ENCODE results near the gene FAM135A.
A peak's percentile ranks its signal among the peaks of the same experiment; 100 is the strongest.

FAM135A gene

DNA sequence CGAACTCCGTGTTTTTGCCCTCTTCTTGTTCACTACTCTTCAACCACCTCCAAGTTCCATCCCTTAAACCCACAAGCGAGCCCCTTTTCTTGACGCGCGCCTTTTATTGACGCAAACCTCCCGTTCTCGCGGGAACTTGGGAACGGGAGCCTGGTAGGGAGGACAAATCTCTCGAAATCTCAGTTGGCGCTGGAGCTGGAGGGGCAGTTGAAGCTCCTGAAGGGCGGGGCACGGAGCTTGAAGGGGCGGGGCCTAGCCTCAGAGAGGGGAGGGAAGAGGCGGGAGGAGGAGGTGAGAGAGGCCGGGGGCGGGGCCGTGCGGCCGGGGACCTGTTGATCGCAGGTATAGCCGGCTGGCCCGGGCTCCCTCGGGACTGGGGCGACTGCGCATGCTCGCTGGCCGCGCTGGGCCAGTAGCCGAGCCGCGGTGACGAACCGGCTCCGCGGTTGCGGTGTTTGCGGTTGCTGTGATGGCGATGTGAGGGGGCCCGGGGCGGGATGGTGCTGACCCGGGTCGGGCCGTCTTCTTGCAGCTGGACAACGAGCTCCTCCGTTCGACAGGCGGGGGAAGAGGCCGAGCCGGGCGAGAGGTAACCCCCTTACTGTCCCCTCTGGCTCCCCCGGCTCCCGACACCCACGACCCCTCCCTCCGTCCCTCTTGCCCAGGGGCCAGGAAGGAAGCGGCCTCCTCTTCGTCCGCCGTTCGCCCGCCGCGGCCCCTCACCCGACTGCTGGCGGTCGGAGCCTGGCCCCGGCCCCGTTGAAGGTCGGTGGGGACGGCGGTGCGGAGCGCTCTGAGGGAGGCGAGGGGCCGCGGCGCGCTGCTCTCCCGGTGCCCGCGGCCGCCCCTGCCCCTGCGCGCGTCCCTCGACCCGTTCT is at the start of gene FAM135A:
FAM135A (plus strand) TSS at position 395 of the 878 bp plus-strand sequence. CDS start 14,835 bp downstream, outside the sequence.
- DNase-seq: peak; percentile 99

DNA sequence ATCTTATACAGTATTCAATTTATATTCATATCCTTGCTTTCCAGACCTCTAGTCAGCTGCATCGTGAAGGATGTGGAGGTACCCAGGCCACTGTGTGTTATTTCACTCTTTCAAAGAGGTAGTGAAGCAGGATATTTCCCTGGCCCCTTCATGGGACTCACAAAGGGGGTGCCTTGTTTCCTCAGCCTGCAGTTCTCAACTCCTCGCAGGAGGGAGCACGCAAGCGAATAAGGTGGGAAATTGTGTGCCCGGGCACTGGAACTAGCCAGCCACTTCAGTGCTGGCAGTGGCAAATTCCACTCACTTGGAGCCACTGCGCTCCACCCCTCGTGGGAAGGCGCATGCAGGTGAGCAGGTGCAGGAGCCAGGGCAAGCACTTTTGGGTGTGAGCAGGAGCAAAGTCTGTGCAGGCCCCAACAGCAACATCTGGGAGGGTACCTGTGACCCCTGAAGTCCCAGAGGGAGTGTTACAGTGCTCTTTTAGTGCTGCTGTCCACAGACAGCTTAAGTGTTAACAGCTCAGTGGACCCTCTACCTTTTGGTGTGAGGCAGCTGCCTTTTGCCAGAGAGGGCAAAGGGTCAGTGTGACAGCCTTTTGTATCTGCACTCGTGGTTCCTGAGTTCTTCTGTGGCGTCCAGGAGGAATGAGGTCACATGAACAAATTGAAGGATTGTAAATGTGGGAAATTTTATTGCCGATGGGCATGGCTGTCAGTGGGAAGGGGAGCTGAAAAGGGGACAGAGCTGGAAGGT is 49.4 kb upstream of the FAM135A start:
- no peak for DNase-seq

DNA sequence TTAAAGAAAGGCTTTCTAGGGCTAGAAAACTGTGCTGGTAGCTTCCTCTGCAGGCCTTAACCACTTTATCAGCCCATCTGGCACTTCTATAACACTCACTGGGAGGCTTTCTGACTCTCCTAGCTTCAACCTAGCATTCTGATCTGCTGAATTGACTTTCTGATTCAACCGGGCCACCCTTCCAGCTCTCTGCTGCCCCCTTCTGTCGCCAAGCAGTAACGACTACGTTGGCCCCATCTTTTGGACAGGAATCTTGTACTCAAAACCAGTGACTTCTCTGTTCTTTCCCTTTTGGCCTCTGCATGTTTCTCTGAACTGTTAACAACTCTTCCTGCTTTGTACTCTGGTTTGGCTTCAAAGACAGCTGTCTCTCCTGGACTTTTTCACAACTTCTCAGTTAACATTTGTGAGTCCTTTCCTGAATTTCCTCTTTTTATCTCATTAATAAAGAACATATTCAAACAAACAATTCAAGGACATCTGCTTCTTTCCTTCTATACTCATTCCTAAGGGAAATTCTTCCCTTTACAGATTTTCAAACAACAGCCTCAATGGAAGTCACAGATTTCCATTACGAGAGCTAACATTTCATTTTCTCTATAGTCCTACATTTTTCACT is 43.9 kb upstream of the FAM135A start:
- peak; percentile 95 for DNase-seq

DNA sequence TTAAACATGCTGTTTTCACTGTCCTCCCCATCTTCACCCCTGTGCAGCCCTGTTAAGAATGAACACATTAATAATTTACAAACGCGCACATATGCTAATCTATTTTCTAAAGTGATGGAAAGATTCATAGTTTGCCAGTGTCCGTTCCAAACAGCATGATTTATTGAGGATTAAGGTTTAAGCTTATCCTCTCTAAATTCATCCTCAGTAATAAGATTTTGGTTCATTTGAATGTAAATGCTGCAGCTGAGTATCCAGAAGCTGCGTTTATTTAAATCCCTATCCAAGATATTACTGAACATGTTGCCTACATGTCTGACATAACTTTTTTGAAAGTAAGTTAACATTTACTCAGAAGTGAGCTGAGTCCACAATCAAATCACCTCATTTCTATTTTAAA is 42.8 kb upstream of the FAM135A start:
- DNase-seq: no peak

DNA sequence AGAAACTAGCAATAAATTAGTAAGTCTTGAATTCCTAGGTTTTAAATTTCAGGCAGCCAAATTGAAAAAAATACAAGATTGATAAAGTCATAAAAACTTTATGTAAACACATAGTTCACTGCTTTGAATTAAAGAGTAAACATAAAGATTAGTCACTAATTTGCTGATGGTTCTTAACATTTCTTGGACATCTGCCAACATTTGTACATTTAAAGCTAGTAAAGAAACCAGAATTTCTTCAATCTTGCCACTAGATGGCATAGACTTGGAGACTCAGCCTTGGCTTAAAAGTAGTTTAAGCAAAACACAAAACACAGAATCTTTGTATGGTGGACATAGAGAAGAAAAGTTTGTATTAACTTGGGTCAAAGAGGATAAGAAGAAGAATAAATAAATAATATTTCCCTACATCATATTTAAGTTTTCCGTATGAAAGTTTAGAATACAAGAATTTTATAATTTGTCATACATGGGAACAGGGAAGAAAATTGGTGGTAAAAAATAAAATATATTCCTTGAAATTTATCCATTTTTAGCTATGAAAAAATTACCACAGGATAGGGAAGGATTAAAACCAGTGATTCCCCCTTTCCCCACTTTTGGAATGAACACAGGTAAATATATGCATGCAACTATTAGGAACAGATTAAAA is 41.7 kb upstream of the FAM135A start:
- peak; percentile 87 for DNase-seq

DNA sequence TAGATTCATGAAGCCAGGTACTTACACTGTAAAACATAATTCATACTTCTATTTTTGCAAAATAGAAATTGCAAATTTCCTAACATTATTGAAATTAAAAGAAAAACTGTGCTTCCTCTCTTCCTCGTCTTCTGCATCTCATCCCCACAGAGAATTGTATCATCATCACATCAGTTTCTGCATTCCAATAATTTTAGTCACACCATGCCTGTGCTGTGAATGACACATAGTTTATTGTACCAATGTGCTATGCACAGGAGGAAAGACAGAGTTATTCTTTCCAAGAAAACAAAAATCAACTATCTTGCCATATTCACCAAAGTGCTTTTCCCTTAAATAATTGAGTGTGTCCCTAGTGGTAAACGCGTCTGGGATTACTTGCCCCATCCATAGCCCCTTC is 38.1 kb upstream of the FAM135A start:
- DNase-seq: no peak

DNA sequence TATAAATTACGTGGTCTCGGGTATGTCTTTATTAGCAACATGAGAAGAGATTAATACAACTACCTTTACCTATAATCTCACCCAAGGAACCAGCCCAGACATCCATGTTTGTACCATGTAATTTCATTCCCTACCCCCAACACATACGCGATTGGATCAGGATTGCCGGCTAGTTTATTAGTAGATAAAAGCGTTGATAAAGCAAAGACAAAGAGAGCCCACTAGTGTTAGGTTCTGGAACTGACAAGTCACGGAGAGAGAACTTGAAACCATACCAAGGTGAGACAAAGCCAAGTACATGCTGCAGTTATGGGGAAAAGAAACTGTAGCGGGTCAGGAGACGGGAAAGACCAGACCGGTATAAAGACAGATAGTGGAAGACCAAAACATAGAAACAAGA is 37.4 kb upstream of the FAM135A start:
- DNase-seq: no peak

DNA sequence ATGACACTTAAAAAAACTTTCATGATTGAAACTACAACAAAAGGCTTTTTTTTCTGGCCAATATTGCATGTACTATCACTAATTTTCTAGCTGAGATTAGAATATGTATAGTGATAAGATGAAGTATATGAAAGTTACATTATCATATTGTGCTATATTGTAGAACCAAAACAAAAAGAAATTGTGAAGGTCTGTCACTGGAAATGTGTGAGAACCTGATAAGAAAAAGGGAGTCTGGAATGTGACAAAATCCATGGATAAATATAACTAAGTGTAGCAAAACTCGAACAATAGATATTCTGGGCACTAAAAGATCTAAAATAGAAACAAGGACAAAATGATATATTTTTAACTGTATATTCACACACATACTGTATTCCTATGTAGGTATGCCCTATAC is 36.7 kb upstream of the FAM135A start:
- DNase-seq: peak; percentile 23

DNA sequence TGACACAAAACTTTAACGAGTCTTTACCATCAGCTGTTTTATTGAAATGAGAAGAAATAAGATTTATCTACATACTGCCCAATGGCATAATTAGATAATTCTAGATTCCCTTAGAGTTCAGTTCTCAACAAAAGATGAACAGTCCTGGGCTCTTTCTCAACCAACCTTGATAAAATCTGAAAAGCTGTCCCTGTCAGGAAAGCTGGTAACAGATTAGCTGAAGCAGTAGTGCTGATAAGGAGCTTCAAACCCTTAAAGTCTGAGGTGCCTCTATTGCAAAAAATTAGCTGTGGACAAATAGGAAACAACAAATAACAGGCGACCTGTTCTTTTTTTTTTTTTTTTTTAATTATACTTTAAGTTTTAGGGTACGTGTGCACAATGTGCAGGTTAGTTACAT is 35.9 kb upstream of the FAM135A start:
- peak; percentile 18 for DNase-seq

DNA sequence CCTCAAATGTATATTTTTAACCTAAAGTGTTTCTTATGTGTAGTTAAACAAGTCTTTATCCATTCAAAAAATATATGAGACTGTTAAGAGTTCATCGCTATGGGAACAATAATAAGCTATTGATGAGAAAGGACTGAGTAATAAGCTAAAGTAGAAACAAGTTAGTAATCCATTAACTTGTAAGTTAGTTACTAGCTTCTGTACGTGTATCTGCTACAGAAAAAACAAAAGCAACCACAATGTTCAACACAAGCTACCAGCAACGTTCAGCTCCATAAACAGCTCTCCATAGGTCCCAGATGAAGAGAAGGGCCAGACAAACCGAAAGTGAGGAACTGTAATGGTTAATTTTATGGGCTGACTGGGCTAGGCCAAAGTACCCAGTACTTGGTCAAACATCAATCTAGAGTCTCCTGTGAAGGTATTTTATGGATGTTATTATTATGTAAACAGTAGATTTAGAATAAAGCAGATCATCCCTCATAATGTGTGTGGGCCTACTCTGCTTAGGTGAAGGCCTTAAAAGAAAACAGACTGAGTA is 33.8 kb upstream of the FAM135A start:
- no peak for DNase-seq

DNA sequence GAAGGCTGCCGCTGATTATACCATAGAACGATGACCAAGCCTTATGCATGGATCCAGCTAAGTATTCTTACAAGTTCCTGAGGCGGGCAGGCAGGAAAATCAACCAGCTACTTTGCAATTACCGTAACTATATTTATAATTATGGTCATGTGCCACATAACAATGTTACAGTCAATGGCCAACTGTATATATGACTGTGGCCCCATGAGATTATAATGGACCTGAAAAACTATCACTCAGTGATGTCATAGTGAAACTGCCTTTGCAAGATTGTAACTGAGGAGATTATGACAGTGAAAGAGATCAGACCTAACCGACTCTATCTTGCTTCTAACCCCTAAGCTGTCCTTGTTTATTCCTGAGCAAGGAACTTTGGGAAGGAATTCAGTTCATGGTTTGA is 33.1 kb upstream of the FAM135A start:
- DNase-seq: no peak

DNA sequence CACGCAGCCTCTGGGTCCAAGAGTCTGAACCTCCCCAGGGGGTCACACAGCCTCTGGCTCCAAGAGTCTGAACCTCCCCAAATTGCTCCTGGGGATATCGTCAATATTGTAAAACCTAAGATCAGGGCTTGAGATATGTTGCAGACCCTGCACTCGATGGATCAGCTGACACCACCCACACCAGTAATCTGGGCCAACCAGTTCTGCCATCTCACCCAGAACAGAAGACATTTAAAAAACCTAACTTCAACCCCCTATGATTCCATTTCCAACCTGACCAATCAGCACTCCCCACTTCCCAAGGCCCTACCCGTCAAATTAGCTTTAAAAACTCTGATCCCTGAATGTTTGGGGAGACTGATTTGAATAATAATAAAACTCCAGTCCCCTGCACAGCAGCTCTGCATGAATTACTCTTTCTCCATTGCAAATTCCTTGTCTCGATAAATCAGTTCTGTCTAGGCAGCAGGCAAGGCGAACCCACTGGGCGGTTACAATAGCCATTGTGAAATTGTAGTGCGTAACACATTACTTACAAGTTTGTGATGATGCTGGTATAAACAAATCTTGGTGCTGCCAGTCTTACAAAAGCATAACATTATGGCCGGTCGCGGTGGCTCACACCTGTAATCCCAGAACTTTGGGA is 32.4 kb upstream of the FAM135A start:
- DNase-seq: no peak

DNA sequence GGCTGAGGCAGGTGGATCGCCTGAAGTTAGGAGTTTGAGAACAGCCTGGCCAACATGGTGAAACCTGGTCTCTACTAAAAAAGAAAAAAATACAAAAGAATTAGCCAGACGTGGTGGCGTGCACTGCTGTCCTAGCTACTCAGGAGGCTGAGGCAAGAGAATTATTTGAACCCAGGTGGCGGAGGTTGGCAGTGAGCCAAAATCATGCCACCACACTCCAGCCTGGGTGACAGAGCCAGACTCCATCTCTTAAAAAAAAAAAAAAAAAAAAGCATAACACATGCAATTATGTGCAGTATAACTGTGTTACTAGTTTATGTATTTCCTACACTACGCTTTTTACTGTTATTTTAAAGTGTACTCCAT is 31.9 kb upstream of the FAM135A start:
- no peak for DNase-seq

DNA sequence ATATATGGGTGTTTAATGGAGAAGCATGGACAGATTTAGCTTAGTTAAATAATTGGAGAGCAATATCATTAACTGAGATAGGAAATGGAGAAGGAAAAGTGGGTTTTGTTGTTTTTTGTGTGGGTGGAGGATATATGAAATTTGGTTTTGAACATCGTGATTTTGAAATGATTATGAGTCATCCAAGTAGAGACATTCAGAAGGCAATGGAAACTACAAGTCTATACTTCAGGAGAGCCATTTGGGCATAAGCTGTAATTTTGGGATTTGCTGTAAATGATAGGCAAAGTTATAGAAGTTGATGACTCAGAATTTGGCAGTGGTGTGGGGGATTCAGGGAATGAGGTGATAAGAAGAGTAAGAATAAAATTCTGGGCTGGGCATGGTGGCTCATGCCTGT is 27.4 kb upstream of the FAM135A start:
- DNase-seq: no peak

DNA sequence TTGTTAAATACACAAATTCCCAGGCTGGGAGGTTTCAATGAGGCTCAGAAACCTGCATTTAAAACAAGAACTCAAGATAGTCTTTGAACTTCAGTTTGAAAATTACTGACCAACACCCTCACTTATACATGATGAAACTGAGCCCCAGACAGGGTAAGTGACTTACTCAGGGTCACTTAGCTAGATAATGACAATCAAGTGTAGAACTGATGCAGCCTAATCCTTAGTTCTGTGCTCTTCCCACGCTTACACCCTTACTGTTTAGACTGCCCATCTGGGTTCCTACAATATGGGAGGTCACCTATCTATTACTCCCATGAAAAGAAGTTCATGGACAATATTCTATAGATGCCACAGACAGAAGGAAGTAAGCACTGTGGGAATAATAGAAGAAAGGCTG is 24.5 kb upstream of the FAM135A start:
- DNase-seq: no peak

DNA sequence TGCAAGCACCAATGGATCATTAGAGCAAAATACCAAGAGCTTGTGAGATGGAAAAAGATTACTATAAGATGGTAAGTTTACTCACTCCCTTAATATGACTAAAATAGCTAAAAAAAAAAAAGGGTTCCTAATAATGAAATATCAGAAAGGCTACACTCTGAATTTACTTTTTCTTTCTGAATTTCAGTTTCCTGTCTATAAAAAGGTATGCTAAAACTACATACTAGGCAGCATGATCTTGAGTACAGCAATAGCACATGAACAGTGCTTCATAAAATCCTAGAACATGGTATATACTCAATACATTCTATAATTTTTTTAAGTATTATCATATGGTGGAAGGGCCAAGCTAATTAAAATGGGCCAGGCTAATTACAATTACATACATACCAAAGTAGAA is 24.0 kb upstream of the FAM135A start:
- no peak for DNase-seq

DNA sequence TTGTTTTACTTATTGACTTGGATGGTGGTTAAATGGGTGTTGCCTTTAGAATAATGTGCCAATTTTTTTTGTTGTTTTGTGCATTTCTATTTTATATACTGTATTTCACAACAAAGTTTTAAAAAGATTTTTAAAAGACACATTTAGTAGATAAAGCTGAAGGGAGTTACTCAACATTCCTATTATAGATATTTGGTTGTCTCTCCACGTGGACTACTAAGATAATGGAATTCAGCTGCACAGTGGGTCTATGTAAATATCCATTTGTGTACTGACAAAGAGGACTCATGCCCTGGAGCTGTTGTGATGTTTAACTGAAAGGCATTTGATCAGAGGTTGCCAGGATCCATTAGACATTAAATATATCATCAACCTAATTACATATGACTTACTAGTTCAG is 23.2 kb upstream of the FAM135A start:
- no peak for DNase-seq

DNA sequence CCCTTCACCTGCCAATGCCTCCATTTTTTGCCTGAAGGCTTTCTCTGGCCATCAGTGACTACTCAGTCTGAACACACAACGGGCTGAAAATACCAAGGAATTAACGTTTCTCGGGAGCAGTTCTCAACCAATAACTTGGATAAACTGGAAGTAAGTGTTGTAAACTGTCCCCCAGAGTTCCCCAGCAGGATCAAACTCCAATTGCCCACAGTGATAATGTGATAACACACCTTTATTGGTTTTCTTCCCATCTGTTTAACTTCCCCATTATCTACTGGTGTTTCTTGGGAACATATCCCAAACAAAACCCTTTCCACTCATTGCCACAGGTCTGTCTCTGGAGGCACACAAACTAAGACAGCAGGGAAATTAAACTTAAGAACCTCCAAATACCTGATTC is 21.8 kb upstream of the FAM135A start:
- no peak for DNase-seq

DNA sequence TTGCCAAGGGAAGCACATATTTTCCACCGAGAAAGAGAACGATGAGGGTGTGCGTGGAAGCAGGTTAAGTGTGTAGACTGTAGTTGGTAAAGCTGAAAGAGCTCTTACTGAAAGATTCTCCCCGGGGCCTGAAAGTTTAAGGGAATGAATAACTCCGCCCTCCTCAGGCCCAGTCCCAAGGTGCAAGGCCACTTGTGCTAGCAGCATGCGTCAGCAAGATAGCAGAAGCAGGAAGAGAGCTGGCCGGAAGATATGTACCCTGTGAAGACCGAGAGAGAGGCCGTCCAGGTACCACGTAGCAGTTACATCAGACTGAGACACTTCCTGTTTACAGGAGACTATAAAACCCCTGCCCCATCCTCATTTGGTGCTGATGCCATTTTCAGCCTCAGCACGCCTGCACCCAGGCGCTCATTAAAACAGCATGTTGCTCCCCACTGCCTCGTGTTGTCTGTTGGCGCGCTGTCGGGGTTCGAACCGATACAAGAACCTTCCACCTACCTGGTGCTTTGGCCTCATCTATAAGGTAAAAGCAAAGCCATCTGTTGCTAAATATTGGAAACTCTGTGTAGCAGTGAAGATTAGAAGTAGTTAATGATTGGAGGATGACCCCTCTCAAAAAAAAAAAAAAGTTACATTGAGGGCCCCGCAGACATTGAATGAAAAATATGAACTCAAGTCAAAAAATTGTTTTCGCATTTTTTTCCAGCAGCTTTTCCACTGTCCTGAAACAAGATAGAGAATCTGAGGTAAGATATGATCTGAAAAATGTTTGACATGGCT is 18.6 kb upstream of the FAM135A start:
- DNase-seq: no peak

DNA sequence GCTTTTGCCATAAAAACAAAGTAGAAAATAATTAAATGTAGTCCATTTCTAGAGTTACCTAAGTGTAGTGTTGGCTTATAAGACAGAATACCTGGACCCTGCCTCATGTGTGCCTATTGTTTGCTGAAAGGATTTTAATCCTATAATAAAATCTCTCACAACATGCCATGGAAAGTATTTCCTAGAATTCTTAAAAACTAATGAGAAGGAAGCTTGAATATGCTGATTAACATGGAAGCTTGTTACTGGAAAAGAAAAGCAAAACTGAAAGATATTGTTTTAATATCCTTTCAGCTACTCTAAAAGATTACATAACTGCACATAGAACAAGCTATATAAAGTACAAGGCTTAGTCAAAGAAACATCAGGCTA is 18.0 kb upstream of the FAM135A start:
- DNase-seq: peak; percentile 36

DNA sequence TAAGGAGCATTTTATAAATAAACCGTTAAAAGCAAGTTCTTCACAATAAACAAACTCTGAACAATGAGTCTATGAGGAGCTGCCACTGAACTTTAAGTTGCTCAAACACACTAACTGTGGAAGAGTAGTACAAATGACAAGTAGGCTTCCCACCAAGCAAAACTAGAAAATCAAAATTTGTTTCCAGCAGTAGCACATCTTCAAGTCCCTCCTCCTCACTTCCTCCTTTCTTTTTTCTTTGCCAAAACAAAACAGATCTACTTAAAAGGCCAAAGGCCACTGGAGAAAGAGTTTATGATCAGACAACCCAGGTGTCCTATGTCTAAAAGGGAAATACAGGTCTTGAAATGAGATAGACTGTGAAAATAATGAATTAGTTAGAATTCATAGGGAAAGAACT is 17.1 kb upstream of the FAM135A start:
- DNase-seq: peak; percentile 31
